ENCODE measurements around the gene SLC10A7. TPM values are rescaled to one million over a fixed set of nuclear protein-coding genes. Genes with fewer than 3 reads are reported as not detected.

The SLC10A7 gene
- total and polyA plus RNA-seq, 7 donors, result 1.3 to 5.7 (median 3.9) TPM

GRCh38 chr4:146398404-146398803, 123.3 kb downstream of the SLC10A7 start:
- H3K4me3 ChIP-seq, result no peak overlapping the region
- ATAC-seq (no peak), DNase-seq (no peak)
- no peak for TF ChIP-seq CTCF (IDR thresholded peaks at IDR 0.05)
- H3K9me3 ChIP-seq, result no peaks in the 10 kb centered on the region
- WGBS, 3 donors, result 61 to 80% (median 76%) methylated on average over 1 of the region's 1 CpG
- no peak overlapping the region for H3K27ac ChIP-seq
- no peaks in the 10 kb centered on the region for H3K27me3 ChIP-seq (ENCODE audit: insufficient read depth in 3 of 3, low read length in 2 of 3)
- H3K36me3 ChIP-seq (ENCODE audit: insufficient read depth in 1 of 2, low read depth in 1 of 2), result no peaks in the 10 kb centered on the region
- no peaks in the 10 kb centered on the region for H3K4me1 ChIP-seq
- intact Hi-C loops (cut with DNase I), result no loop called here

DNA sequence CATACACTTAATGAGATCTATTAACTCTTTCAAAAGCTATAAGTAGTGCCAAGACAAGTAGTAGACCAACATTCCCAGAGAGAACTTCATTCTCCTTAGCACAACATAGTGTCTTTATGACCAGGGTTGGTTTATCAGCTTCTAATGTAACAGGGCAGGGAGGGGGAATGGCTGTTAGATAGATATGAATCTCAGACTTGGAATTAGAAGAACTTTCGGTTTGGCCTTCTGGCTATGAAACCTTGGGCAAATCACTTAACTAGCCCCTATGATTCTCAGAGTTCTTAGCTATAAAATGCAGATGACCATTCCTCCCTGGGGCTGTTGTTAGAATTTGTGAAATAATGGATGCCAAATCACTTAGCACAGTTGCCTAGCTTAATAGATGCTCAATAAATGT, 132.2 kb downstream of the SLC10A7 start:
- WGBS, 3 donors, result 84 to 97% (median 93%) methylated on average over 1 of the region's 1 CpG
- Histone ChIP-seq H3K27me3 (ENCODE audit: insufficient read depth in 3 of 3, low read length in 2 of 3) (no peaks in the 10 kb centered on the region), H3K27ac (no peak overlapping the region), H3K9me3 (no peaks in the 10 kb centered on the region), H3K4me1 (no peaks in the 10 kb centered on the region), H3K4me3 (no peak overlapping the region), H3K36me3 (ENCODE audit: insufficient read depth in 1 of 2, low read depth in 1 of 2) (no peaks in the 10 kb centered on the region)
- no peak for DNase-seq
- no peak for ATAC-seq
- no peak for TF ChIP-seq CTCF (IDR thresholded peaks at IDR 0.05)
- intact Hi-C loops (cut with DNase I), result no loop called here

DNA sequence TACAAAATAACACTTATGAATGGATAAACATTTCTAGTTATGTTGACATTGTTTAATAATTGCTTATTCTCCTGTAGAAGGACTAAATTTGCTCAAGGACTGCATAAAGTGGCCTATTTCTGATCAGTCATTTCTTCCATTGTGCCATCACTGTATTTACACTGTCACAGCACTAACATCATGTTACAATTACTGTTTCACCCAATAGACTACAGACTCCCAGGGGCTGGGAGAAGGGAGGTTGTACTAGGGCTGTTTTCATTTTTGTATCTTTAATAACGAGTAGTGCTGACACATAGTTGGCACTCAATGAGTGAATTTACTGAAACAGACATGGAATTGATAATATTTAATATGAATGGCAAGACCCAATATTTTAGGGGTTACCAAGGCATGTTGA, 139.5 kb downstream of the SLC10A7 start:
- no peaks in the 10 kb centered on the region for H3K36me3 ChIP-seq (ENCODE audit: insufficient read depth in 1 of 2, low read depth in 1 of 2)
- H3K9me3 ChIP-seq, result no peaks in the 10 kb centered on the region
- WGBS, 3 donors, result 77 to 84% (median 80%) methylated on average over 1 of the region's 1 CpG
- intact Hi-C loops (cut with DNase I), result no loop called here
- ATAC-seq, result no peak
- no peak overlapping the region for H3K4me3 ChIP-seq
- no peak for DNase-seq
- TF ChIP-seq CTCF (IDR thresholded peaks at IDR 0.05), result no peak
- no peaks in the 10 kb centered on the region for H3K4me1 ChIP-seq
- H3K27me3 ChIP-seq (ENCODE audit: insufficient read depth in 3 of 3, low read length in 2 of 3), result no peaks in the 10 kb centered on the region
- H3K27ac ChIP-seq, result no peak overlapping the region

- Histone ChIP-seq H3K36me3 (ENCODE audit: insufficient read depth in 1 of 2, low read depth in 1 of 2) (no peaks in the 10 kb centered on the region), H3K27ac (no peak overlapping the region), H3K27me3 (ENCODE audit: insufficient read depth in 3 of 3, low read length in 2 of 3) (no peaks in the 10 kb centered on the region), H3K4me1 (no peaks in the 10 kb centered on the region), H3K4me3 (no peak overlapping the region), H3K9me3 (no peaks in the 10 kb centered on the region)
- no peak for TF ChIP-seq CTCF (IDR thresholded peaks at IDR 0.05)
- intact Hi-C loops (cut with DNase I), result no loop called here
- DNase-seq, result no peak
- WGBS, 3 donors, result 68 to 73% (median 70%) methylated on average over 2 of the region's 2 CpGs
- no peak for ATAC-seq
Measured at GRCh38 chr4:146381263-146381872, 140.4 kb downstream of the SLC10A7 start.

- no peaks in the 10 kb centered on the region for H3K36me3 ChIP-seq (ENCODE audit: insufficient read depth in 1 of 2, low read depth in 1 of 2)
- H3K27ac ChIP-seq, result no peak overlapping the region
- H3K4me1 ChIP-seq, result no peaks in the 10 kb centered on the region
- TF ChIP-seq CTCF (IDR thresholded peaks at IDR 0.05), result no peak
- no peaks in the 10 kb centered on the region for H3K9me3 ChIP-seq
- no peak for DNase-seq
- H3K27me3 ChIP-seq (ENCODE audit: insufficient read depth in 3 of 3, low read length in 2 of 3), result no peaks in the 10 kb centered on the region
- intact Hi-C loops (cut with DNase I), result no loop called here
- H3K4me3 ChIP-seq, result no peak overlapping the region
- 96 to 100% (median 99%) methylated on average over 2 of the region's 2 CpGs for WGBS, 3 donors
- ATAC-seq, result no peak
Measured at GRCh38 chr4:146379744-146380143, 142.0 kb downstream of the SLC10A7 start.
